B cell (primary cell): ENCODE data around the gene MAD2L1.

Experiments used
- EZH2 ChIP-seq: IDR thresholded peaks from 2 replicates; pipeline ENCODE4 v1.6.1; 2012; ENCODE audit warnings: borderline replicate concordance, low read depth, mild to moderate bottlenecking, moderate library complexity, low read length; ENCODE audit not compliant: insufficient read depth, poor library complexity, severe bottlenecking
- TF ChIP-seq, protein P1 (sequence below): fragments of 200-600 bp; IDR thresholded peaks from one replicate; pipeline ENCODE4 v1.8.0; 2022; ENCODE audit warnings: antibody characterized with exemption, mild to moderate bottlenecking

DNA sequence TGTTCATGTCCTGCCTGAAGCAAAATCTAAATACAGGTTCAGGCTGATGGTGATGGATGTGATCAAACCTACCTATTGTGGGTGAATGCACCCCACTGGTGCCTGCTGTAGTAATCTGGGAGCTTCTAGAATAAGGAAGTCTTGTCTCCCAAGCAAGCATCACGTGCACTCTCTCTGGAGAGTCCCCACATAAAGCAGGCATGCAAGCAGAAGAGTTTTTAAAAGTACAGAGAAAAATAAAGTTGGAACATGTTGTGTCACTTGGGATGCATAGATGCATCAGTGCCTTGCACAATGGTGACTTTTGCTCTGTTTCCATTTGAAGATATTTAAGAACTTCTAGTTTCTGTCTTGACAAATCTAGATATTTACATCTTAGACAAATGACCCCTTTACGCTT is 54.9 kb downstream of the MAD2L1 start:
- TF ChIP-seq, protein P1, sequence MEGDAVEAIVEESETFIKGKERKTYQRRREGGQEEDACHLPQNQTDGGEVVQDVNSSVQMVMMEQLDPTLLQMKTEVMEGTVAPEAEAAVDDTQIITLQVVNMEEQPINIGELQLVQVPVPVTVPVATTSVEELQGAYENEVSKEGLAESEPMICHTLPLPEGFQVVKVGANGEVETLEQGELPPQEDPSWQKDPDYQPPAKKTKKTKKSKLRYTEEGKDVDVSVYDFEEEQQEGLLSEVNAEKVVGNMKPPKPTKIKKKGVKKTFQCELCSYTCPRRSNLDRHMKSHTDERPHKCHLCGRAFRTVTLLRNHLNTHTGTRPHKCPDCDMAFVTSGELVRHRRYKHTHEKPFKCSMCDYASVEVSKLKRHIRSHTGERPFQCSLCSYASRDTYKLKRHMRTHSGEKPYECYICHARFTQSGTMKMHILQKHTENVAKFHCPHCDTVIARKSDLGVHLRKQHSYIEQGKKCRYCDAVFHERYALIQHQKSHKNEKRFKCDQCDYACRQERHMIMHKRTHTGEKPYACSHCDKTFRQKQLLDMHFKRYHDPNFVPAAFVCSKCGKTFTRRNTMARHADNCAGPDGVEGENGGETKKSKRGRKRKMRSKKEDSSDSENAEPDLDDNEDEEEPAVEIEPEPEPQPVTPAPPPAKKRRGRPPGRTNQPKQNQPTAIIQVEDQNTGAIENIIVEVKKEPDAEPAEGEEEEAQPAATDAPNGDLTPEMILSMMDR, result no peak
- no peak for TF ChIP-seq EZH2
